ENCODE results near the gene SBF1. TPM values are rescaled to one million over a fixed set of nuclear protein-coding genes. Genes with fewer than 3 reads are reported as not detected.
A peak's percentile ranks its signal among the peaks of the same experiment; 100 is the strongest.

The SBF1 gene, protein sequence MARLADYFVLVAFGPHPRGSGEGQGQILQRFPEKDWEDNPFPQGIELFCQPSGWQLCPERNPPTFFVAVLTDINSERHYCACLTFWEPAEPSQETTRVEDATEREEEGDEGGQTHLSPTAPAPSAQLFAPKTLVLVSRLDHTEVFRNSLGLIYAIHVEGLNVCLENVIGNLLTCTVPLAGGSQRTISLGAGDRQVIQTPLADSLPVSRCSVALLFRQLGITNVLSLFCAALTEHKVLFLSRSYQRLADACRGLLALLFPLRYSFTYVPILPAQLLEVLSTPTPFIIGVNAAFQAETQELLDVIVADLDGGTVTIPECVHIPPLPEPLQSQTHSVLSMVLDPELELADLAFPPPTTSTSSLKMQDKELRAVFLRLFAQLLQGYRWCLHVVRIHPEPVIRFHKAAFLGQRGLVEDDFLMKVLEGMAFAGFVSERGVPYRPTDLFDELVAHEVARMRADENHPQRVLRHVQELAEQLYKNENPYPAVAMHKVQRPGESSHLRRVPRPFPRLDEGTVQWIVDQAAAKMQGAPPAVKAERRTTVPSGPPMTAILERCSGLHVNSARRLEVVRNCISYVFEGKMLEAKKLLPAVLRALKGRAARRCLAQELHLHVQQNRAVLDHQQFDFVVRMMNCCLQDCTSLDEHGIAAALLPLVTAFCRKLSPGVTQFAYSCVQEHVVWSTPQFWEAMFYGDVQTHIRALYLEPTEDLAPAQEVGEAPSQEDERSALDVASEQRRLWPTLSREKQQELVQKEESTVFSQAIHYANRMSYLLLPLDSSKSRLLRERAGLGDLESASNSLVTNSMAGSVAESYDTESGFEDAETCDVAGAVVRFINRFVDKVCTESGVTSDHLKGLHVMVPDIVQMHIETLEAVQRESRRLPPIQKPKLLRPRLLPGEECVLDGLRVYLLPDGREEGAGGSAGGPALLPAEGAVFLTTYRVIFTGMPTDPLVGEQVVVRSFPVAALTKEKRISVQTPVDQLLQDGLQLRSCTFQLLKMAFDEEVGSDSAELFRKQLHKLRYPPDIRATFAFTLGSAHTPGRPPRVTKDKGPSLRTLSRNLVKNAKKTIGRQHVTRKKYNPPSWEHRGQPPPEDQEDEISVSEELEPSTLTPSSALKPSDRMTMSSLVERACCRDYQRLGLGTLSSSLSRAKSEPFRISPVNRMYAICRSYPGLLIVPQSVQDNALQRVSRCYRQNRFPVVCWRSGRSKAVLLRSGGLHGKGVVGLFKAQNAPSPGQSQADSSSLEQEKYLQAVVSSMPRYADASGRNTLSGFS (N-terminal part only)
- total RNA-seq (2016; rRNA removed; fragmentation: Illumina TruSeq; extraction: Trizol) (21.3 and 40.9 TPM in 2 replicates), polyA plus RNA-seq (2011; rRNA removed) (31.7 and 43.3 TPM in 2 replicates), polyA minus RNA-seq (2011; rRNA and poly(A)+ RNA removed; ENCODE audit: low replicate concordance) (67.4 and 124 TPM in 2 replicates), Bru-seq, nascent RNA (percentile 54 among the genes with signal in this experiment), BruChase-seq, experiment 1, labeled RNA remaining after a 6-hour chase (percentile 84 among the genes with signal in this experiment), BruChase-seq, experiment 2, labeled RNA remaining after a 2-hour chase (percentile 72 among the genes with signal in this experiment)
- 10.6 and 11.9 TPM in 2 replicates for total RNA-seq (2016; cell fraction: cytosol; rRNA removed; fragmentation: Illumina TruSeq; extraction: Trizol; ENCODE audit: low read depth)
- 18.4 and 42.1 TPM in 2 replicates for total RNA-seq (2016; cell fraction: insoluble cytoplasmic fraction; rRNA removed; fragmentation: Illumina TruSeq; extraction: Trizol)
- total RNA-seq (2016; cell fraction: membrane; rRNA removed; fragmentation: Illumina TruSeq; extraction: Trizol) = 25.7 and 27.6 TPM in 2 replicates
- 35.2 and 39.9 TPM in 2 replicates for total RNA-seq (2016; cell fraction: nucleus; rRNA removed; fragmentation: Illumina TruSeq; extraction: Trizol)
- polyA plus RNA-seq (2011; cell fraction: cytosol; rRNA removed) = 23.0 and 36.7 TPM in 2 replicates
- polyA plus RNA-seq (2011; cell fraction: nucleus; rRNA removed) = 212 and 268 TPM in 2 replicates
- polyA plus RNA-seq (2012) = 35.0 and 42.8 TPM in 2 replicates
- 5.2 and 5.5 TPM in 2 replicates for polyA plus RNA-seq (2016; cell fraction: cytosol; fragmentation: Illumina TruSeq; extraction: Trizol; ENCODE audit: low read depth)
- 23.9 and 35.9 TPM in 2 replicates for polyA plus RNA-seq (2016; cell fraction: insoluble cytoplasmic fraction; fragmentation: Illumina TruSeq; extraction: Trizol; ENCODE audit: low read depth)
- 16.7 and 21.6 TPM in 2 replicates for polyA plus RNA-seq (2016; cell fraction: membrane; fragmentation: Illumina TruSeq; extraction: Trizol; ENCODE audit: low read depth)
- polyA plus RNA-seq (2016; cell fraction: nucleus; fragmentation: Illumina TruSeq; extraction: Trizol; ENCODE audit: insufficient read depth, low read depth) = 92.6 and 93.2 TPM in 2 replicates
- 36.5 and 37.3 TPM in 2 replicates for polyA minus RNA-seq (2011; cell fraction: cytosol; rRNA and poly(A)+ RNA removed)
- polyA minus RNA-seq (2011; cell fraction: nucleus; rRNA and poly(A)+ RNA removed) = 65.0 and 67.6 TPM in 2 replicates
- long read RNA-seq, experiment 1, partial matches to known transcripts = 7 of 12 reads
- long read RNA-seq, experiment 1, other reads (novel, unspliced or antisense) = 1 of 12 reads
- long read RNA-seq, experiment 2, full-length matches to known transcripts = 17 of 129 reads
- long read RNA-seq, experiment 2, partial matches to known transcripts = 57 of 129 reads
- long read RNA-seq, experiment 2, other reads (novel, unspliced or antisense) = 55 of 129 reads

DNA sequence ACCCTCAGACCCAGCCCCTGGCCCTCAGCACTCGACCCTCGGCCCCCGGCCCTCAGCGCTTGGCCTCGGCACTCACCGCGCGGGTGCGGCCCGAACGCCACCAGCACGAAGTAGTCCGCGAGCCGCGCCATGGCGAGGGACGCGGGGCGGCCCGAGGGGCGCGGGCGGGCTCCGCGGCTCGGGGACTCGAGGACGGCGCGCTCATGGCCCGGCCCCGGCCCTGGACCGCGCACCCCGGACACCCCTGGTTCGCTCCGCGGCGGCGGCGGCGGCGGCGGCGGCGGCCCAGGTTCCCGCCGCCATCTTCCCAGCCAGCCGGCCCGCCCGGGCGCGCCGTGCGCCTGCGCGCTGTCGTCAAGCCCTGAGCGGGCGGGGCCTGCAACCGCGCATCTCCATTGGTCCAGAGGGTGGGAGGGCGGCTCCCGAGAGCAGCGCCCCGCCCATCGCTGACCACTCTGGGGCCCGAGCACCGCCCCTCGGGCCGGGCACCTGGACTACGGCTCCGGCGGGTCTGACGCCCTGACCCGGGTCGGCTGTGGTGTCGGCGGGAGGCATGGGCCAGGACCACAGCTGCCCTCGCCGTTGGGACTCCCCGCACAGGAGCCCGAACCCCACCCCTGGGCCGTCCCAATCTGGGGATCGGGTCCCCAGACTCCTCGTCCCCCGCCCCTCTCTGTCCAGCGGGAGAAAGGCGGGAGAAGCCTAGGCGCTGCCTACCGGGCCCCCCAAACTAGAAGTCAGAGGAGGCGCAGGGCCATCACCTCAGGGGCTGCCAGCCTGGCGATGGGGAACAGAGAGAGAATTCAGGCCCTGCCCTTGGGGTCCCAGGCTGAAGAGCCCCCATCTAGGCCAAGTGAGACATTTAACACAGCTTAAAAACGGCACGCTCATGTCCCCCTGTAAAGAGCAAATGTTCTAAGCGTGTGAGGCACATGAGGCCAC is at the start of gene SBF1:
TSS of gene SBF1 (minus strand) at position 326 of the 942 bp plus-strand sequence. CDS start at position 131, 195 bp downstream.
- DNase-seq (ENCODE audit: low spot score) = peak; percentile 79
- TF ChIP-seq CHCHD3 (CRISPR knock-in tag; IDR thresholded peaks at IDR 0.05) (no peak), NFKBIZ (CRISPR knock-in tag; IDR thresholded peaks at IDR 0.05) (no peak), MEIS2 (CRISPR knock-in tag; IDR thresholded peaks at IDR 0.05) (no peak), ZNF747 (CRISPR knock-in tag; IDR thresholded peaks at IDR 0.05; ENCODE audit: borderline replicate concordance) (no peak), SIN3A (IDR thresholded peaks at IDR 0.05; ENCODE audit: borderline replicate concordance, low read depth, low read length) (0 out of 2 replicates have a peak, but pooled peaks have one; percentile 14), HNRNPUL1 (IDR thresholded peaks at IDR 0.05; ENCODE audit: low read depth, low read length) (no peak), SKIL (CRISPR knock-in tag; IDR thresholded peaks at IDR 0.05; ENCODE audit: borderline replicate concordance) (no peak)
- TF ChIP-seq, protein P1, sequence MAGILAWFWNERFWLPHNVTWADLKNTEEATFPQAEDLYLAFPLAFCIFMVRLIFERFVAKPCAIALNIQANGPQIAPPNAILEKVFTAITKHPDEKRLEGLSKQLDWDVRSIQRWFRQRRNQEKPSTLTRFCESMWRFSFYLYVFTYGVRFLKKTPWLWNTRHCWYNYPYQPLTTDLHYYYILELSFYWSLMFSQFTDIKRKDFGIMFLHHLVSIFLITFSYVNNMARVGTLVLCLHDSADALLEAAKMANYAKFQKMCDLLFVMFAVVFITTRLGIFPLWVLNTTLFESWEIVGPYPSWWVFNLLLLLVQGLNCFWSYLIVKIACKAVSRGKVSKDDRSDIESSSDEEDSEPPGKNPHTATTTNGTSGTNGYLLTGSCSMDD (CRISPR knock-in tag; IDR thresholded peaks at IDR 0.05) = no peak

More for the DNA sequence above, at the start of gene SBF1:
- peaks cover 63% of the 10 kb centered on the region for H3K4me1 ChIP-seq (ENCODE audit: insufficient read depth, low read length)
- peak; percentile 47 for FAIRE-seq
- peaks cover 42% of the 10 kb centered on the region for H3K79me2 ChIP-seq (ENCODE audit: insufficient read depth, low read length)
- peak within 1 kb of the TSS; percentile 96 for H3K4me2 ChIP-seq (ENCODE audit: low read depth, low read length)
- ChIA-PET POLR2A (interaction anchor here (0.6 to 1.2 kb wide), 3 partner anchors 11 to 51 kb away, joined by 3 to 4 read pairs (median 3); partner anchors contain the start of genes MIOX and SCO2), CTCF (ENCODE audit: low intra/inter-chr PET ratio, low total read pairs) (no interaction called here)
- H3K27me3 ChIP-seq (ENCODE audit: control insufficient read depth in 1 of 2, insufficient read depth in 2 of 2, low read length in 2 of 2) = no peaks in the 10 kb centered on the region
- peak within 1 kb of the TSS; percentile 43 for H3K27ac ChIP-seq (ENCODE audit: extremely low read length, insufficient read depth, low read length)
- WGBS (ENCODE audit: low lambda C conversion rate) = 0% methylated on average over 3 of the region's 97 CpGs
- peak within 1 kb of the TSS; percentile 81 for H3K9ac ChIP-seq (ENCODE audit: insufficient read depth, low read depth, low read length)
- no peaks in the 10 kb centered on the region for H3K36me3 ChIP-seq (replicated peaks in 1 of 2; ENCODE audit: control insufficient read depth in 1 of 2, insufficient read depth in 2 of 2, low read length in 2 of 2)
- intact Hi-C loops (cut with micrococcal nuclease; ENCODE audit: unreplicated experiment) (no loop called here), in situ Hi-C loops (cut with HindIII; ENCODE audit: extremely low pct_ligation_motif_present, low pct_unique_long_range_greater_than_20kb) (no loop called here)
- peaks cover 35% of the 10 kb centered on the region for H4K20me1 ChIP-seq (ENCODE audit: insufficient read depth, low read length)
- peak; percentile 87 for ATAC-seq
- H3K4me3 ChIP-seq (replicated peaks in 1 of 3; ENCODE audit: insufficient read depth in 1 of 3, low read depth in 2 of 3, low read length in 3 of 3) = peak within 1 kb of the TSS; percentile 80 to 87 (median 81)
- H2AFZ ChIP-seq (ENCODE audit: low read length) = no peak within 1 kb of the TSS
- TSS peak; percentile 81 for BruUV-seq (replicated peaks)
- H3K9me3 ChIP-seq (ENCODE audit: low read length) = no peaks in the 10 kb centered on the region

All from HepG2 (cell line).